CD14-positive monocyte (primary cell): ENCODE data around the gene ABCA4. TPM values are rescaled to one million over a fixed set of nuclear protein-coding genes. Genes with fewer than 3 reads are reported as not detected.

Experiments used
- DNase-seq, 3 donors: peaks; one replicate each; pipeline ENCODE4 v3.0.0-alpha.2; 2011 to 2022
- H2AFZ ChIP-seq: 2 replicates; pipeline ENCODE4 v1.6.0; 2012; ENCODE audit warnings: mild to moderate bottlenecking, low read depth, low read length, inconsistent platforms; ENCODE audit not compliant: insufficient read depth, poor library complexity, severe bottlenecking
- H3K27ac ChIP-seq, 2 donors: 1 replicate in 1 of 2; 2 replicates in 1 of 2; pipeline ENCODE4 v1.5.1; 2012 to 2013; ENCODE audit warnings: low read length in 2 of 2, control low read depth in 1 of 2, inconsistent platforms in 1 of 2, low read depth in 1 of 2, mild to moderate bottlenecking in 1 of 2
- H3K27me3 ChIP-seq, 2 donors: one replicate each; pipeline versions ENCODE4 v1.6.0 to v1.6.1; 2011 to 2013; ENCODE audit warnings: low read length in 2 of 2; ENCODE audit not compliant: control insufficient read depth in 2 of 2, insufficient read depth in 2 of 2
- H3K36me3 ChIP-seq, 2 donors: replicated peaks in 1 of 2; 1 replicate in 1 of 2; 2 replicates in 1 of 2; pipeline versions ENCODE4 v1.5.1 to v1.6.1; 2012 to 2013; ENCODE audit warnings: low read length in 2 of 2, control low read depth in 1 of 2, inconsistent platforms in 1 of 2, mild to moderate bottlenecking in 1 of 2; ENCODE audit not compliant: insufficient read depth in 2 of 2, control insufficient read depth in 1 of 2
- H3K4me1 ChIP-seq, 2 donors: 1 replicate in 1 of 2; 2 replicates in 1 of 2; pipeline versions ENCODE4 v1.5.1 to v1.6.1; 2012 to 2013; ENCODE audit warnings: low read length in 2 of 2, control low read depth in 1 of 2, inconsistent platforms in 1 of 2, mild to moderate bottlenecking in 1 of 2, moderate library complexity in 1 of 2; ENCODE audit not compliant: insufficient read depth in 2 of 2, control insufficient read depth in 1 of 2
- H3K4me2 ChIP-seq: replicated peaks from 2 replicates; pipeline ENCODE3; 2012; ENCODE audit warnings: low read length, moderate library complexity, mild to moderate bottlenecking; ENCODE audit not compliant: poor library complexity, severe bottlenecking; ENCODE audit errors: extremely low read depth
- H3K4me3 ChIP-seq, 3 experiments: fragments of 200-600 bp in 1 of 3; sonication (generic) in 1 of 3; replicated peaks in 1 of 3; 1 replicate in 2 of 3; 2 replicates in 1 of 3; pipeline ENCODE4 v1.5.1; 2011 to 2013; ENCODE audit warnings: low read length in 3 of 3, mild to moderate bottlenecking in 3 of 3, control low read depth in 2 of 3, low read depth in 2 of 3, inconsistent platforms in 1 of 3, moderate library complexity in 1 of 3
- H3K79me2 ChIP-seq: 2 replicates; pipeline ENCODE4 v1.6.0; 2012; ENCODE audit warnings: mild to moderate bottlenecking, control low read depth, inconsistent platforms, low read length, moderate library complexity; ENCODE audit not compliant: insufficient read depth
- H3K9ac ChIP-seq: 2 replicates; pipeline ENCODE4 v1.6.0; 2017; ENCODE audit warnings: low read length, mild to moderate bottlenecking; ENCODE audit not compliant: insufficient read depth, poor library complexity, severe bottlenecking
- H3K9me3 ChIP-seq, 2 donors: replicated peaks in 1 of 2; 1 replicate in 1 of 2; 2 replicates in 1 of 2; pipeline versions ENCODE4 v1.5.1 to v1.6.1; 2012 to 2013; ENCODE audit warnings: low read length in 2 of 2, control low read depth in 1 of 2; ENCODE audit not compliant: control insufficient read depth in 1 of 2, insufficient read depth in 1 of 2
- H4K20me1 ChIP-seq: 2 replicates; pipeline ENCODE4 v1.6.0; 2012; ENCODE audit warnings: mild to moderate bottlenecking, low read length, control low read depth, moderate library complexity; ENCODE audit not compliant: insufficient read depth
- H3K27ac Mint-ChIP-seq, 7 donors: one replicate each; pipeline ENCODE4 v1.8.0; 2020; ENCODE audit warnings: mild to moderate bottlenecking in 7 of 7, mixed read lengths in 7 of 7, moderate library complexity in 6 of 7, inconsistent platforms in 2 of 7
- H3K27me3 Mint-ChIP-seq, 3 donors: one replicate each; pipeline ENCODE4 v1.8.0; 2021 to 2022; ENCODE audit warnings: low read depth in 3 of 3, mild to moderate bottlenecking in 3 of 3, mixed read lengths in 3 of 3, moderate library complexity in 3 of 3, inconsistent platforms in 1 of 3
- H3K36me3 Mint-ChIP-seq, 2 donors: one replicate each; pipeline ENCODE4 v1.8.0; 2020; ENCODE audit warnings: mixed read lengths in 2 of 2, inconsistent platforms in 1 of 2, mild to moderate bottlenecking in 1 of 2
- H3K4me1 Mint-ChIP-seq: one replicate; pipeline ENCODE4 v1.8.0; 2020; ENCODE audit warnings: mild to moderate bottlenecking, mixed read lengths
- H3K4me3 Mint-ChIP-seq, 2 donors: one replicate each; pipeline ENCODE4 v1.8.0; 2020; ENCODE audit warnings: mild to moderate bottlenecking in 2 of 2, mixed read lengths in 2 of 2, moderate library complexity in 1 of 2
- H3K9me3 Mint-ChIP-seq, 7 donors: one replicate each; pipeline ENCODE4 v1.8.0; 2020 to 2022; ENCODE audit warnings: mixed read lengths in 7 of 7, mild to moderate bottlenecking in 6 of 7, moderate library complexity in 6 of 7, inconsistent platforms in 2 of 7
- CTCF ChIP-seq: fragments of 200-600 bp; IDR thresholded peaks from one replicate; pipeline ENCODE4 v1.8.0; 2022; ENCODE audit warnings: antibody characterized with exemption, mild to moderate bottlenecking
- WGBS: methylation state at CpG from one replicate; pipeline ENCODE4 v1.1.5; 2013; ENCODE audit warnings: missing lambda C conversion rate; ENCODE audit not compliant: insufficient coverage; 5-methylcytosine and 5-hydroxymethylcytosine counted together
- intact Hi-C, 2 donors: fragments of 100-400 bp; cut with micrococcal nuclease; formaldehyde crosslinking; loops; one replicate each; pipeline versions ENCODE4 v1.15.0 to v1.15.1; 2023
- polyA plus RNA-seq, 3 donors: library from polyadenylated mRNA; depleted of rRNA in 1 of 3; unstranded in 2 of 3; stranded (reverse) in 1 of 3; fragments of 300-500 nt in 2 of 3; fragments of >200 nt in 1 of 3; fragmentation: Illumina TruSeq in 2 of 3; gene quantifications; 1 replicate in 2 of 3; 2 replicates in 1 of 3; pipeline ENCODE4 v1.2.3, GENCODE V29; 2012 to 2021

The ABCA4 gene
- polyA plus RNA-seq, 3 donors, result not detected

GRCh38 chr1:93980320-93981273, 140.4 kb downstream of the ABCA4 start:
- DNase-seq, result no peak
- Histone ChIP-seq H3K79me2 (no peaks in the 10 kb centered on the region), H4K20me1 (no peaks in the 10 kb centered on the region), H3K9ac (no peak overlapping the region), H3K4me3 (no peak overlapping the region), H3K27me3 (peaks cover 0 to 2% of the 10 kb centered on the region in 2 donors), H3K4me1 (no peaks in the 10 kb centered on the region), H3K36me3 (no peaks in the 10 kb centered on the region), H3K9me3 (no peaks in the 10 kb centered on the region), H3K4me2 (no peak overlapping the region), H3K27ac (no peak overlapping the region), H2AFZ (no peak overlapping the region)
- Mint-ChIP-seq H3K9me3 (peaks cover 0 to 1% (median 0%) of the 10 kb centered on the region in 7 donors), H3K27me3 (peaks cover 0 to 6% (median 4%) of the 10 kb centered on the region in 3 donors), H3K36me3 (no peaks in the 10 kb centered on the region), H3K27ac (peak overlapping the region in 1 of 7 donors; percentile 13), H3K4me1 (no peaks in the 10 kb centered on the region), H3K4me3 (no peak overlapping the region)
- 79% methylated on average over 5 of the region's 10 CpGs for WGBS
- no peak for TF ChIP-seq CTCF
- intact Hi-C loops, result no loop called here

- Histone ChIP-seq H3K9ac (no peak overlapping the region), H4K20me1 (no peaks in the 10 kb centered on the region), H2AFZ (no peak overlapping the region), H3K27me3 (peaks cover 0 to 2% of the 10 kb centered on the region in 2 donors), H3K4me2 (no peak overlapping the region), H3K79me2 (no peaks in the 10 kb centered on the region), H3K4me1 (no peaks in the 10 kb centered on the region), H3K27ac (no peak overlapping the region), H3K9me3 (no peaks in the 10 kb centered on the region), H3K4me3 (no peak overlapping the region), H3K36me3 (no peaks in the 10 kb centered on the region)
- TF ChIP-seq CTCF, result no peak
- peak overlapping the region in 1 of 7 donors; percentile 31 for H3K27ac Mint-ChIP-seq
- DNase-seq, result no peak
- no peak overlapping the region for H3K4me3 Mint-ChIP-seq
- intact Hi-C loops, result no loop called here
- no peaks in the 10 kb centered on the region for H3K9me3 Mint-ChIP-seq
- peaks cover 3 to 4% (median 3%) of the 10 kb centered on the region in 3 donors for H3K27me3 Mint-ChIP-seq
- H3K4me1 Mint-ChIP-seq, result no peaks in the 10 kb centered on the region
- no peaks in the 10 kb centered on the region for H3K36me3 Mint-ChIP-seq
- 79% methylated on average over 3 of the region's 4 CpGs for WGBS
These were observed 141.1 kb downstream of the ABCA4 start for GRCh38 chr1:93979718-93980319.
